Prostate gland (tissue), 2 donors: ENCODE results near the gene SAFB2. TPM values are rescaled to one million over a fixed set of nuclear protein-coding genes. Genes with fewer than 3 reads are reported as not detected.
A peak's percentile ranks its signal among the peaks of the same experiment; 100 is the strongest.

Experiments used
- DNase-seq: peaks from one replicate; pipeline ENCODE4 v3.0.0-alpha.2; 2019; ENCODE audit warnings: low spot score
- H3K27ac ChIP-seq, 2 donors: fragments of 200-600 bp; sonication (generic); 2 replicates each; pipeline ENCODE4 v1.5.1; 2017 to 2019
- H3K27me3 ChIP-seq: fragments of 200-600 bp; sonication (generic); replicated peaks from 2 replicates; pipeline ENCODE4 v1.5.1; 2019; ENCODE audit not compliant: insufficient read depth
- H3K36me3 ChIP-seq, 2 donors: fragments of 200-600 bp; sonication (generic); 1 replicate in 1 of 2; 2 replicates in 1 of 2; pipeline versions ENCODE4 v1.5.1 to v1.8.1; 2017 to 2019
- H3K4me1 ChIP-seq: fragments of 200-600 bp; sonication (generic); replicated peaks from 2 replicates; pipeline ENCODE4 v1.5.1; 2019
- H3K4me3 ChIP-seq, 2 donors: fragments of 200-600 bp; sonication (generic); 2 replicates each; pipeline ENCODE4 v1.5.1; 2017 to 2019
- H3K9me3 ChIP-seq: fragments of 200-600 bp; sonication (generic); 2 replicates; pipeline ENCODE4 v1.5.1; 2017
- POLR2A ChIP-seq: fragments of 450-650 bp; IDR thresholded peaks from one replicate; pipeline ENCODE4 v1.6.1; 2016; ENCODE audit warnings: antibody characterized with exemption, mild to moderate bottlenecking
- POLR2AphosphoS5 ChIP-seq: sonication (generic); formaldehyde crosslinking; IDR thresholded peaks from one replicate; pipeline ENCODE4 v1.6.1; 2017; ENCODE audit warnings: antibody characterized with exemption
- WGBS: methylation state at CpG from one replicate; pipeline ENCODE4 v1.1.5; 2018; 5-methylcytosine and 5-hydroxymethylcytosine counted together
- intact Hi-C: fragments of 100-400 bp; cut with DNase I; formaldehyde crosslinking; loops from one replicate; pipeline ENCODE4 v1.14.2; 2022
- total RNA-seq, 2 donors: library from RNA; depleted of rRNA; stranded (reverse); fragments of >200 nt; gene quantifications; one replicate each; pipeline ENCODE4 v1.1.0, GENCODE V29; 2016
- TF ChIP-seq, protein P1 (sequence below), 4 experiments: fragments of 200-600 bp in 2 of 4; fragments of 450-650 bp in 2 of 4; sonication (generic) in 2 of 4; IDR thresholded peaks; 1 replicate in 3 of 4; 2 replicates in 1 of 4; pipeline ENCODE4 v1.5.1; 2016 to 2019; ENCODE audit warnings: antibody characterized with exemption in 4 of 4, mild to moderate bottlenecking in 2 of 4, moderate library complexity in 2 of 4

Gene SAFB2
- total RNA-seq, 2 donors from 2014 or later = 37.8 to 118 TPM

DNA sequence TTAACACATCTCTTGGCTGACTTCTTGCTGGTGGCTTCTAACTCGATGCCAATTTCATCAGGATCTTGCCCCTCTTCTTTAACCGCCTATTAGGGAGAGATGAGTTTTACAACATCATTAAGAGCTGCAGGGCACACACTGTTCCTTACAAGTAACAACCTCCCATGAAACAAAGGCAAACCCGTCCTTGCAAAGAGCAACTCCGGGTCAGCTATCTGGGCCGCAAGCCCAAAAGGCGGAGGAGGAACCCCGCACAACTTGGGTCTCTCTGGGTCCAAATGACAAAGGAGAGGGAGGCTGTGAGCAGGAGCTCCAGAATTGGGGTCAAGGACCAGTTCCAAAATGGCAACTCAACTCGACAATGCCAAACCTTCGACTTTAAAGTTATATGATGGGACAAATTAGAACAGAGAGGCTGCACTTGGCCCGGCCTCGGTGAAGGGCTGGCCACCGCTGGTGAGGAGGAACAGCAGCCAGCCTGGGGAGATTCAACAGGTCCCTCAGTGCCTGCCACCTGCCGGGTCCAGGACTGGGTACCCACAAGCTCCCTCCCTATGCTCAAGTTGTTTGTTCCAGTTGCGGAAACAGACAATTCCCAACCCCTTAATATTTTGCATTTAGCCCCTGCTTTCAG is 1.1 kb downstream of the SAFB2 start:
- Histone ChIP-seq H3K4me1 (peaks cover 8% of the 10 kb centered on the region), H3K27ac (peak overlapping the region; percentile 96), H3K4me3 (peak overlapping the region; percentile 89 to 99), H3K36me3 (peaks cover 0 to 2% of the 10 kb centered on the region in 2 donors), H3K9me3 (no peaks in the 10 kb centered on the region), H3K27me3 (no peaks in the 10 kb centered on the region)
- TF ChIP-seq, protein P1, sequence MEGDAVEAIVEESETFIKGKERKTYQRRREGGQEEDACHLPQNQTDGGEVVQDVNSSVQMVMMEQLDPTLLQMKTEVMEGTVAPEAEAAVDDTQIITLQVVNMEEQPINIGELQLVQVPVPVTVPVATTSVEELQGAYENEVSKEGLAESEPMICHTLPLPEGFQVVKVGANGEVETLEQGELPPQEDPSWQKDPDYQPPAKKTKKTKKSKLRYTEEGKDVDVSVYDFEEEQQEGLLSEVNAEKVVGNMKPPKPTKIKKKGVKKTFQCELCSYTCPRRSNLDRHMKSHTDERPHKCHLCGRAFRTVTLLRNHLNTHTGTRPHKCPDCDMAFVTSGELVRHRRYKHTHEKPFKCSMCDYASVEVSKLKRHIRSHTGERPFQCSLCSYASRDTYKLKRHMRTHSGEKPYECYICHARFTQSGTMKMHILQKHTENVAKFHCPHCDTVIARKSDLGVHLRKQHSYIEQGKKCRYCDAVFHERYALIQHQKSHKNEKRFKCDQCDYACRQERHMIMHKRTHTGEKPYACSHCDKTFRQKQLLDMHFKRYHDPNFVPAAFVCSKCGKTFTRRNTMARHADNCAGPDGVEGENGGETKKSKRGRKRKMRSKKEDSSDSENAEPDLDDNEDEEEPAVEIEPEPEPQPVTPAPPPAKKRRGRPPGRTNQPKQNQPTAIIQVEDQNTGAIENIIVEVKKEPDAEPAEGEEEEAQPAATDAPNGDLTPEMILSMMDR (IDR thresholded peaks at IDR 0.05) = no peak
- TF ChIP-seq POLR2AphosphoS5 = peak; percentile 81
- 4% methylated on average over 14 of the region's 14 CpGs for WGBS
- DNase-seq = peak; percentile 42
- intact Hi-C loops = no loop called here

GRCh38 chr19:5619946-5620345 is 2.6 kb downstream of the SAFB2 start:
- 77% methylated on average over 3 of the region's 3 CpGs for WGBS
- H3K27ac ChIP-seq = no peak overlapping the region

DNA sequence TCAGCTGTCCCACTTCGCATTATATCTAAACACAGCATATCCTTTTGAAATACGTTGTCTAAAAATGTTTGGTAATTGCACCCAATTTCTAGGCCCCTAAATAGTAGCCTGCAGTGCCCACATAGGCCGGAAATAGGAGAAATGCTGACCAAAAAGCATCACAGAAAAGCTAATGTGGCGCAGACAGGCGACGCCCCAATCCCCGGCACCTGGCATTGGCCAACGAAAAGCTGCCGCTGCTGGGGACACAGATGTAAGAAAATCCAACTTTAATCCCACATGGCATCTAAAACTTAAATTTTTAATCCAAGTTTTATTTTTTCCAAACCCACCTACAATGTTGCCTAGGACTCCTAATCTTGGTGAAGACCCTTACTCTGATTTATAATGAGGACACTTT is 4.0 kb downstream of the SAFB2 start:
- Histone ChIP-seq H3K27me3 (no peaks in the 10 kb centered on the region), H3K36me3 (peaks cover 22 to 23% of the 10 kb centered on the region in 2 donors), H3K4me3 (no peak overlapping the region), H3K9me3 (no peaks in the 10 kb centered on the region), H3K27ac (no peak overlapping the region), H3K4me1 (peaks cover 3% of the 10 kb centered on the region)
- DNase-seq = no peak
- WGBS = 84% methylated on average over 9 of the region's 9 CpGs
- TF ChIP-seq POLR2A = no peak
- TF ChIP-seq, protein P1 (IDR thresholded peaks at IDR 0.05) = no peak
- no peak for TF ChIP-seq POLR2AphosphoS5
- intact Hi-C loops = no loop called here

More at GRCh38 chr19:5619946-5620345, 2.6 kb downstream of the SAFB2 start:
- no peak for TF ChIP-seq POLR2A
- TF ChIP-seq, protein P1 (IDR thresholded peaks at IDR 0.05) = no peak
- TF ChIP-seq POLR2AphosphoS5 = no peak
- Histone ChIP-seq H3K27me3 (no peaks in the 10 kb centered on the region), H3K4me1 (peaks cover 3% of the 10 kb centered on the region), H3K9me3 (no peaks in the 10 kb centered on the region), H3K36me3 (peaks cover 12% of the 10 kb centered on the region in 2 donors), H3K4me3 (peak overlapping the region in 1 of 2 donors; percentile 99)
- intact Hi-C loops = no loop called here
- no peak for DNase-seq

GRCh38 chr19:5617080-5617479 is 5.5 kb downstream of the SAFB2 start:
- Histone ChIP-seq H3K4me3 (no peak overlapping the region), H3K27me3 (no peaks in the 10 kb centered on the region), H3K4me1 (peaks cover 3% of the 10 kb centered on the region), H3K36me3 (peaks cover 24 to 34% of the 10 kb centered on the region in 2 donors), H3K27ac (no peak overlapping the region), H3K9me3 (no peaks in the 10 kb centered on the region)
- no peak for DNase-seq
- WGBS = 81% methylated on average over 1 of the region's 1 CpG
- TF ChIP-seq POLR2A (no peak), POLR2AphosphoS5 (no peak)
- TF ChIP-seq, protein P1 (IDR thresholded peaks at IDR 0.05) = no peak
- intact Hi-C loops = no loop called here

DNA sequence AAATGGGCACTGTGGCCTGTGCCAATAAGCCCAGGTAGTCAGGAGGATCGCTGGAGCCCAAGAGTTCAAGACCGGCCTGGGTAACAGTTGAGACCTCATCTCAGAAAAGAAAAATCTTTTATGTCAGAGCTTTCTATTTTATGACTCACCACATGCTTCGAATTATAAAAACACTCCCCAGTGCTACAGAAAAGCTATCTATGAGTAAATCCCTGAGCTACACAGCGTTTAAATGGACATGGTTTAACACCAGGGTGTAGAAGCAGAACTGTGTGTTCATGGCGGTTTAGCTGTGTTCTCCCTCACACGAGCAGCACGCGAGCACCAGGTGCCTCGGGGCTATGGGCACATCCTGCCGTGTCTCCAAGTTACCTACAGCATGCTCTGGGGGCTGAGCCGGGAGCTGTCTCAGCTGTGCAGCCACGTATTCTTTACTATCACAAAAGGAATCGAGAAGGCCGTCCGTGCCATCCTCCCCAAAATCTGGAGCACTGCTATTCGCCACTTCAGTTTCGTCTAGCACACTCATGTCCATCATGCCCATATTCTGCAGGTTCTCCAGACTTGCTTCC is 6.7 kb downstream of the SAFB2 start:
- Histone ChIP-seq H3K36me3 (peaks cover 29 to 34% of the 10 kb centered on the region in 2 donors), H3K27me3 (no peaks in the 10 kb centered on the region), H3K4me1 (peaks cover 3% of the 10 kb centered on the region), H3K27ac (no peak overlapping the region), H3K4me3 (no peak overlapping the region), H3K9me3 (no peaks in the 10 kb centered on the region)
- intact Hi-C loops = no loop called here
- no peak for DNase-seq
- 93% methylated on average over 17 of the region's 17 CpGs for WGBS
- TF ChIP-seq POLR2AphosphoS5 (no peak), POLR2A (no peak)
- TF ChIP-seq, protein P1 (IDR thresholded peaks at IDR 0.05) = no peak
